Measurements from ENCODE around the gene HOOK2.
"Not testable (repeated sequence)": the region's sequence is repeated elsewhere in the genome, so short reads cannot be mapped to it uniquely, and the experiment has no call there.

HOOK2 gene

GRCh38 chr19:12736995-12737834, 38.1 kb downstream of the HOOK2 start, which contains the start of gene GET3:
Gene GET3 (plus strand): TSS chr19:12737497. CDS start chr19:12737506, 9 bp downstream.
- Histone ChIP-seq H3K27ac (ENCODE audit: low read depth in 2 of 2, low read length in 2 of 2) (peak within 1 kb of the TSS; percentile 68 to 79), H3K4me1 (ENCODE audit: control insufficient read depth in 2 of 2, insufficient read depth in 2 of 2, low read length in 2 of 2) (peaks cover 26% of the 10 kb centered on the region in 2 donors), H3K36me3 (ENCODE audit: control insufficient read depth in 2 of 2, insufficient read depth in 2 of 2, low read length in 2 of 2) (peaks cover 0 to 7% of the 10 kb centered on the region in 2 donors), H3K9ac (ENCODE audit: low read depth in 1 of 2, low read length in 2 of 2) (peak within 1 kb of the TSS; percentile 73 to 85), H3K27me3 (ENCODE audit: control insufficient read depth in 2 of 2, insufficient read depth in 2 of 2, low read length in 2 of 2) (no peaks in the 10 kb centered on the region), H3K9me3 (ENCODE audit: control insufficient read depth in 2 of 2, low read length in 2 of 2) (no peaks in the 10 kb centered on the region), H3K4me3 (ENCODE audit: low read length in 2 of 2) (peak within 1 kb of the TSS; percentile 93 to 99)

GRCh38 chr19:12733369-12734214, 41.8 kb downstream of the HOOK2 start:
- peak overlapping the region; percentile 93 to 94 for H3K27ac ChIP-seq (ENCODE audit: low read depth in 2 of 2, low read length in 2 of 2)
- H3K4me1 ChIP-seq (ENCODE audit: control insufficient read depth in 2 of 2, insufficient read depth in 2 of 2, low read length in 2 of 2), result peaks cover 28 to 29% of the 10 kb centered on the region in 2 donors
- no peaks in the 10 kb centered on the region for H3K9me3 ChIP-seq (ENCODE audit: control insufficient read depth in 2 of 2, low read length in 2 of 2)
- H3K4me3 ChIP-seq (ENCODE audit: low read length in 2 of 2), result peak overlapping the region; percentile 91 to 94
- H3K27me3 ChIP-seq (ENCODE audit: control insufficient read depth in 2 of 2, insufficient read depth in 2 of 2, low read length in 2 of 2), result no peaks in the 10 kb centered on the region
- H3K9ac ChIP-seq (ENCODE audit: low read depth in 1 of 2, low read length in 2 of 2), result peak overlapping the region; percentile 94 to 97
- H3K36me3 ChIP-seq (ENCODE audit: control insufficient read depth in 2 of 2, insufficient read depth in 2 of 2, low read length in 2 of 2), result peaks cover 25 to 34% of the 10 kb centered on the region in 2 donors

GRCh38 chr19:12731337-12731736, 44.0 kb downstream of the HOOK2 start:
- Histone ChIP-seq H3K36me3 (ENCODE audit: control insufficient read depth in 2 of 2, insufficient read depth in 2 of 2, low read length in 2 of 2) (peaks cover 30 to 38% of the 10 kb centered on the region in 2 donors), H3K4me3 (ENCODE audit: low read length in 2 of 2) (no peak overlapping the region), H3K27me3 (ENCODE audit: control insufficient read depth in 2 of 2, insufficient read depth in 2 of 2, low read length in 2 of 2) (no peaks in the 10 kb centered on the region), H3K9ac (ENCODE audit: low read depth in 1 of 2, low read length in 2 of 2) (no peak overlapping the region), H3K9me3 (ENCODE audit: control insufficient read depth in 2 of 2, low read length in 2 of 2) (no peaks in the 10 kb centered on the region), H3K27ac (ENCODE audit: low read depth in 2 of 2, low read length in 2 of 2) (no peak overlapping the region), H3K4me1 (ENCODE audit: control insufficient read depth in 2 of 2, insufficient read depth in 2 of 2, low read length in 2 of 2) (peaks cover 15 to 18% of the 10 kb centered on the region in 2 donors)

GRCh38 chr19:12730064-12730463, 45.3 kb downstream of the HOOK2 start:
- peaks cover 30 to 38% of the 10 kb centered on the region in 2 donors for H3K36me3 ChIP-seq (ENCODE audit: control insufficient read depth in 2 of 2, insufficient read depth in 2 of 2, low read length in 2 of 2)
- no peaks in the 10 kb centered on the region for H3K9me3 ChIP-seq (ENCODE audit: control insufficient read depth in 2 of 2, low read length in 2 of 2)
- no peak overlapping the region for H3K27ac ChIP-seq (ENCODE audit: low read depth in 2 of 2, low read length in 2 of 2)
- peaks cover 15 to 16% of the 10 kb centered on the region in 2 donors for H3K4me1 ChIP-seq (ENCODE audit: control insufficient read depth in 2 of 2, insufficient read depth in 2 of 2, low read length in 2 of 2)
- no peak overlapping the region for H3K4me3 ChIP-seq (ENCODE audit: low read length in 2 of 2)
- no peaks in the 10 kb centered on the region for H3K27me3 ChIP-seq (ENCODE audit: control insufficient read depth in 2 of 2, insufficient read depth in 2 of 2, low read length in 2 of 2)
- no peak overlapping the region for H3K9ac ChIP-seq (ENCODE audit: low read depth in 1 of 2, low read length in 2 of 2)

- Histone ChIP-seq H3K9ac (ENCODE audit: low read depth in 1 of 2, low read length in 2 of 2) (no peak overlapping the region), H3K9me3 (ENCODE audit: control insufficient read depth in 2 of 2, low read length in 2 of 2) (no peaks in the 10 kb centered on the region), H3K4me3 (ENCODE audit: low read length in 2 of 2) (no peak overlapping the region), H3K36me3 (ENCODE audit: control insufficient read depth in 2 of 2, insufficient read depth in 2 of 2, low read length in 2 of 2) (peaks cover 30 to 38% of the 10 kb centered on the region in 2 donors), H3K4me1 (ENCODE audit: control insufficient read depth in 2 of 2, insufficient read depth in 2 of 2, low read length in 2 of 2) (peaks cover 15 to 18% of the 10 kb centered on the region in 2 donors), H3K27me3 (ENCODE audit: control insufficient read depth in 2 of 2, insufficient read depth in 2 of 2, low read length in 2 of 2) (no peaks in the 10 kb centered on the region), H3K27ac (ENCODE audit: low read depth in 2 of 2, low read length in 2 of 2) (no peak overlapping the region)
Measured at GRCh38 chr19:12727745-12728433, 47.5 kb downstream of the HOOK2 start.

- no peak overlapping the region for H3K27ac ChIP-seq (ENCODE audit: low read depth in 2 of 2, low read length in 2 of 2)
- peaks cover 30 to 34% of the 10 kb centered on the region in 2 donors for H3K36me3 ChIP-seq (ENCODE audit: control insufficient read depth in 2 of 2, insufficient read depth in 2 of 2, low read length in 2 of 2)
- no peak overlapping the region for H3K4me3 ChIP-seq (ENCODE audit: low read length in 2 of 2)
- peaks cover 11 to 15% of the 10 kb centered on the region in 2 donors for H3K4me1 ChIP-seq (ENCODE audit: control insufficient read depth in 2 of 2, insufficient read depth in 2 of 2, low read length in 2 of 2)
- H3K9me3 ChIP-seq (ENCODE audit: control insufficient read depth in 2 of 2, low read length in 2 of 2), result no peaks in the 10 kb centered on the region
- no peaks in the 10 kb centered on the region for H3K27me3 ChIP-seq (ENCODE audit: control insufficient read depth in 2 of 2, insufficient read depth in 2 of 2, low read length in 2 of 2)
- no peak overlapping the region for H3K9ac ChIP-seq (ENCODE audit: low read depth in 1 of 2, low read length in 2 of 2)
Measured at GRCh38 chr19:12726988-12727316, 48.4 kb downstream of the HOOK2 start.

GRCh38 chr19:12725612-12726011, 49.7 kb downstream of the HOOK2 start:
- H3K4me3 ChIP-seq (ENCODE audit: low read length in 2 of 2); H3K27ac ChIP-seq (ENCODE audit: low read depth in 2 of 2, low read length in 2 of 2); H3K9ac ChIP-seq (ENCODE audit: low read depth in 1 of 2, low read length in 2 of 2); H3K9me3 ChIP-seq (ENCODE audit: control insufficient read depth in 2 of 2, low read length in 2 of 2); H3K27me3 ChIP-seq (ENCODE audit: control insufficient read depth in 2 of 2, insufficient read depth in 2 of 2, low read length in 2 of 2): not testable (repeated sequence)
- peaks cover 19 to 24% of the 10 kb centered on the region in 2 donors for H3K36me3 ChIP-seq (ENCODE audit: control insufficient read depth in 2 of 2, insufficient read depth in 2 of 2, low read length in 2 of 2)
- H3K4me1 ChIP-seq (ENCODE audit: control insufficient read depth in 2 of 2, insufficient read depth in 2 of 2, low read length in 2 of 2), result peaks cover 20 to 25% of the 10 kb centered on the region in 2 donors

GRCh38 chr19:12723641-12724426, 51.5 kb downstream of the HOOK2 start, which contains the start of gene TNPO2:
Gene TNPO2 (minus strand): TSS chr19:12723932. CDS start chr19:12720977, 2,955 bp downstream.
- peak within 1 kb of the TSS; percentile 79 to 92 for H3K4me3 ChIP-seq (ENCODE audit: low read length in 2 of 2)
- H3K4me1 ChIP-seq (ENCODE audit: control insufficient read depth in 2 of 2, insufficient read depth in 2 of 2, low read length in 2 of 2), result peaks cover 21 to 29% of the 10 kb centered on the region in 2 donors
- no peaks in the 10 kb centered on the region for H3K27me3 ChIP-seq (ENCODE audit: control insufficient read depth in 2 of 2, insufficient read depth in 2 of 2, low read length in 2 of 2)
- H3K27ac ChIP-seq (ENCODE audit: low read depth in 2 of 2, low read length in 2 of 2), result peak within 1 kb of the TSS; percentile 69 to 72
- peaks cover 7 to 8% of the 10 kb centered on the region in 2 donors for H3K36me3 ChIP-seq (ENCODE audit: control insufficient read depth in 2 of 2, insufficient read depth in 2 of 2, low read length in 2 of 2)
- no peaks in the 10 kb centered on the region for H3K9me3 ChIP-seq (ENCODE audit: control insufficient read depth in 2 of 2, low read length in 2 of 2)
- H3K9ac ChIP-seq (ENCODE audit: low read depth in 1 of 2, low read length in 2 of 2), result peak within 1 kb of the TSS; percentile 65 to 79

GRCh38 chr19:12723381-12723640, 52.0 kb downstream of the HOOK2 start:
- Histone ChIP-seq H3K9me3 (ENCODE audit: control insufficient read depth in 2 of 2, low read length in 2 of 2) (no peaks in the 10 kb centered on the region), H3K27me3 (ENCODE audit: control insufficient read depth in 2 of 2, insufficient read depth in 2 of 2, low read length in 2 of 2) (no peaks in the 10 kb centered on the region), H3K4me3 (ENCODE audit: low read length in 2 of 2) (peak overlapping the region; percentile 79 to 92), H3K9ac (ENCODE audit: low read depth in 1 of 2, low read length in 2 of 2) (peak overlapping the region; percentile 65 to 73), H3K27ac (ENCODE audit: low read depth in 2 of 2, low read length in 2 of 2) (peak overlapping the region; percentile 45 to 72), H3K4me1 (ENCODE audit: control insufficient read depth in 2 of 2, insufficient read depth in 2 of 2, low read length in 2 of 2) (peaks cover 21 to 29% of the 10 kb centered on the region in 2 donors), H3K36me3 (ENCODE audit: control insufficient read depth in 2 of 2, insufficient read depth in 2 of 2, low read length in 2 of 2) (peaks cover 7 to 9% of the 10 kb centered on the region in 2 donors)
